Stimulated activated CD4-positive, alpha-beta T cell treated with anti-CD3 and anti-CD28 coated beads, Interleukin-15, amount 100 ng/mL, for 1 hour (primary cell): ENCODE measurements around the gene MEGF6.

Experiments
- DNase-seq, 2 donors: peaks; one replicate each; pipeline ENCODE4 v3.0.0-alpha.2; 2020; ENCODE audit warnings: low read depth in 1 of 2, low spot score in 1 of 2

The MEGF6 gene

DNA sequence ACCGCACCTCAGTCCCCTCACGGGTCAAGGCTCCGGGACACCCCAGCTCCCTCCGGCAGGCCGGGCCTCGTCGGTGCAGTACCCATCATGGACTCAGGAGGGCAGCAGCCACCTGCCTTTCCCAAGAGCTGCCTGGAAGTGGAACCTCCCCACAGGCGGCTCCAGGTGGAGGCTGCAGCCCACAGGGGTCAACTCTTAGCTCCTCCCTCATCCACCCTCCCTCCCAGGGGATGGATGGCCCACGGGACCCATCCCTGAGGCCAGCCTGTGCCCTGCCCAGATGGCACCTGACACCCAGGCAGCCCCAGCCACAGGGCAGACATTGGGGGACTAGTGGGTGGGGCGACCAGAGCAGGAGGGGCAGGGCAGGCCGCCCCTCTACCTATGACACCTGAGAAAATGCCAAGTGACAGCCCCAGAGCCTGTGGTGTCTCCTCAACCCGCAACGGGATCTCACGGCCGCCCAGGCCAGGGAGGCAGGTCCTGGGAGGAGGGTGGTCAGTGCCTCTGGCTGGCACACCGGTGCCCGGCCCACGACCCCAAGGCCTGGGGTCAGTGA is 158.0 kb downstream of the MEGF6 start:
- peak; percentile 60 to 65 for DNase-seq

DNA sequence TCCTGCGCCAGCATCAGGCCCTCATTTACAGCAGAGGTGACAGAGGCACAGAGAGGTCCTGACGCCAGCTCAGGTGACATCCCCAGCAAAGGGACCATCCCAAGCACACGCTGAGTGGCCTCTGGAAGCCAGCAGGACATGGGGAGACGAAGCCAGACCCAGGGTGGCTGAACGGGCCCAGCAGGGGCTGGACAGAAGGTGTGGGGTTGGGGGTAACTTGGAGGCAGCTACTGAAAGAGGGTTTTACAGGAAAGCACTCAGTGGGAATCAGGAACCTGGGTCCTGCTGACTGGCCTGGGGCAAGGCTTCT is 158.5 kb downstream of the MEGF6 start:
- DNase-seq = no peak

DNA sequence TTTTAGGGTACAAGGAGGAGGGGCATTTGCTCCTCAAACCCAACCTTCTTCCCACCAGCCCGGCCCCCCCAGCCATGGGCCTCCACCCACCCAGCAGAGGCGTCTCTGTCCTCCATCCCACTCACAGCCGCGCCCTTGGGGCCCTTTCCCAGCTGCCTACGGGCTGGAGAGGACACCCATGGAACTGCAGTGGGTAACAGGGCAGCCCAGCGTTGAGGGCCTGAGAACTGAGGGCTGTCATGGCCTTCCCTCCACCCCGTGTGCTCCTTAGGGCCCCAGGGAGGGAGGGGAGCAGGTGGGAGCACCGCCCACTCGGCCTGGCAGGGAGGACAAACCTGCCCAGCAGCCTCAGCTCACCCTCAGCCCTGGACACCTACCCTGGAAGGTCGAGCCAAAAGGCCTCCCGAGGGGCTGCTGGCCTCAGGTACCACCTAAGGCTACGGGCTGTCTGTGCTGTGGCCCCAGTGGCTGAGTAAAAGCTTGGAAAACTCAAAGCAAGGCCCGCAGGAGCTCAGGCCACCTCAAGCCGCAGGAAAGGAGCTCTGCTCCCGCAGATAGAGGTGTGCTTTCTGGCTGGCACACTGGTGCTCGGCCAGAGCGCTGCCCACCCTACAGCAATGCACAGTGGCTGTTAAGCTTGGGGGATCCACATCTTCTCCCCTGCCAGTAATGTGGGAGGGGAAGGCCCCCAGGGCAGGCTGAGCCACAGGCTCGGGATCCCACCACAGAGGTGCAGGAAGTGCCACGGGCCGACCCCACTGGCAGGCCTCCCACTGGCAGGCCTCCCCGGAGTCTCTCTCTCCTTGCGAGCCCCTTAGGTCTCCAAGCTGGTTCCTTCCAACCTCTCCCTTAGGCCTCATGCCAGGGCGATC is 159.1 kb downstream of the MEGF6 start:
- DNase-seq = no peak

DNA sequence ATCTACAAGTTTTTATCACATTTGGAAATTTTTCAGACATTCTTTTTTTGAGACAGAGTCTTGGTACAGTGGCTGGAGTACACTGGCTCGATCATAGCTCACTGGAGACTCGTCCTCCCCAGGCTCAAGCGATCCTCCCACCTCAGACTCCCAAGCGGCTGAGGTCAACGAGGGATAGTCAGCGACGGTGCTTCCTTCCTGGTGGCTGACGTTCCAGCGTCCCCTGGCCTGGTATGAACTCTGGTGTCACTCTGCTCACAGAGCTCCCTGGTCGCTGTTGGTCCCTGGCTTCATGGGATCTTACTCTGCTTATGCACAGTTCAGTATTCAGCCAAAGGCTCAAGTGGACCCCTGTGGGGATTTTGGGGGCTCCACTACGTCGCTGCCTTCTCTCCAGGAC is 160.3 kb downstream of the MEGF6 start:
- DNase-seq = no peak

DNA sequence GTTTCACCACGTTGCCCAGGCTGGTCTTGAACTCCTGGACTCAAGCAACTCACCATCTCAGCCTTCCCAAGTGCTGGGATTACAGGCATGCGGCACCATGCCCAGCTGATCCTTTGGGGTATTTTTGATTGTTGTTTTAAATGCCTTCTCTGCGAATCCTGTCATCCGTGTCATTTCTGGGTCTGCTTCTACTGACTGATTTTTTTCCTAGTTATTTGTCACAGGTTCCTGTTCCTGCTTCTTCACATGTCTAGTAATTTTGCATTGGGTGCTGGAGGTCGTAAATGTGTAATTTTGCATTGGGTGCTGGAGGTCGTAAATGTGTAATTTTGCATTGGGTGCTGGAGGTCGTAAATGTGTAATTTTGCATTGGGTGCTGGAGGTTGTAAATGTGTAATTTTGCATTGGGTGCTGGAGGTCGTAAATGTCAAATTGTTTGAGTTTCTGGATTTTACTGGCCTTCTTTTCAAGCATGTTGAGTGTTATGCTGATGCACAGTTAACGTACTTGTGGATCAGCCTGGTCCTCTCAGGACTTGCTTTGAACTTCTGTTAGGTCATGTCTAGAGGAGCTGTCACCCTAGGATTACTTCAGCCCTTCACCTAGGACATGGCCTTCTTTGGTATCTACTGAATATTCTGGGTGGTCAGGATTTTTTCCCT is 161.0 kb downstream of the MEGF6 start:
- DNase-seq = no peak

DNA sequence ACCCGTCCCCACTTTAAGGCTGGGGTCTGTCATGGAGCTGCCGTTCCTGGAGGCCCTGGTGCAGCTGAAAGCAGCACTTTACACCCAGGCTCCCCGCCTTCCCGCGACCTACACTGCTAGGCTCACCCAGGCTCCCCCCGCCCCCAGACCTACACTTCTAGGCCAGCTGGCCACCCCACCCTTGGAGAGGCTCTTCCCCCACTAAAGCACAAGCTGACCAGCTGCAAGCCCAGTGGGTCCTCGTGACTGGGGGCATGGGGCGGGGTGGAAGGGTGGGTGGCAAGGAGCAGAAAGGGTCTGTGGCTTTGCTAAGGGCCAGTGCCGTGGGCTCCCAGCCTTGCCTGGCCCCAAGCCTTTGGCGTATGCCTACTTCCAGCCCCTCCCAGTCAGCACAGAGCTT is 166.6 kb downstream of the MEGF6 start:
- DNase-seq = no peak

DNA sequence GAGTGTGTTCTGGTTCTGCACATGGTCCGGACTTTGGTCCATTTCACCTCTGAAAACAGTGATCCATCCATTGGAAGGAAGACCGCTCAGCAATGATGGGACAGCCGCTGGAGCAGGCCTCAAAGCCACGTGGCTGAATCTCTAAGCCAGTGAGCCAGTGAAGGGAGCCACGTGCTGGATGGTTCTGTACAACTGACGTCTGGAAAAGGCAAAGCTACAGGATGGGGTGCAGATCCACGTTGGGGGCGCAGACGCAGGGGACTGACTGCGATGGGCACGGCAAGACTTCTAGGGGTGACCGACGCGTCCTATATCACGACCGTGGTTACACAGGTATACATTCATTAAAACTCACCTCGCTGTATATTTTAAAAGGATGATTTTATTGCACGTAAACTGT is 167.0 kb downstream of the MEGF6 start:
- DNase-seq = no peak

DNA sequence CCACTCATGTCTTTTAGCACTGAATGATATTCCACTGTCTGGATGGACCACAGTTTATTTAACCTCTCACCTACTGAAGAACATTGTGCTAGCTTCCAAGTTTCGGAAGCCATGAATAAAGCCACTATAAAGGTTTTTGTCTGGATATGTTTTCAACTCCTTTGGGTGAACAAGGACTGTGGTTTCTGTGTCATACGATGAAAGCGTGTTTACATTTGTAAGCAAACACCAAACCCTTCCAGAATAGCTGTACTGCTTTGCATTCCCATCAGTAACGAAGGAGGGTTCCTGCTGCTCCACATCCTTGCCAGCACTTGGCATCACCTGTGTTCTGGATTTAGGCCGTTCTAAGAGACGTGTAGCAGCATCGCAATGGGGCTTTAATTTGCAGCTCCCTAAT is 167.5 kb downstream of the MEGF6 start:
- no peak for DNase-seq

DNA sequence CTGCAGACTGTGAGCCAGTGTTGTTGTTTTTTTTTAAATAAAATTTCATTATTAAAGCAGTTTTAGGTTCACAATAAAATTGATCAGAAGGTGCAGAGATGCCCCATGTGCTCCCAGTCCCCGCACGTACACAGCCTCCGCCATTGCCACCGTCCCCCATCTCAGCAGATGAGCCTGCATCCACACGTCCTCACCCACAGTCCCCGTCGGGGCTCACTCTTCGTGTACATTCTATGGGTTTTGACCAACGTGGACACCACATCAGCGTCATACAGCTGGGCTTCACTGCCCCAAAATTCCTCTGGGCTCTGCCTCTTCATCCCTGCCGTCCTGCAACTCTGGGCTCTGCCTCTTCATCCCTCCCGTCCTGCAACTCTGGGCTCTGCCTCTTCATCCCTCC is 168.4 kb downstream of the MEGF6 start:
- DNase-seq = no peak

DNA sequence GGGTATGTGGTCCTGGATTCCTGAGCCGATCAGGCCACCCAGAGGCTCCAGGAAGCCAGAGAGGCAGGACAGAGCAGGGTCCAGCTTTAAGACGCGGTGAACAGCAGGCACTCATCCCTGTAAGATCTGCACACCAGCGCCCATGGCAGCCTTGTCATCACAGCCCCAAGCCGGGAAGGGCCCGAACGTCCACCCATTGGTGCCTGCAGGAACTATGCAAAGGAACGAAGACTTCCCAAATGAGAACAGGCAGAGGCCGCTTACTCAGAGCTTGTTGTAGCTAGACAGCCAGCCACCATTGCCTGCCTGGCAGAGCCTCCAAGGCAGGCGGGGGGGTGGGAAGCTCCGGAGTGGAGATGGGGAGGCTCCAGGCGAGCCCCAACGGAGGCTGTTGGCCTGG is 169.0 kb downstream of the MEGF6 start:
- no peak for DNase-seq

DNA sequence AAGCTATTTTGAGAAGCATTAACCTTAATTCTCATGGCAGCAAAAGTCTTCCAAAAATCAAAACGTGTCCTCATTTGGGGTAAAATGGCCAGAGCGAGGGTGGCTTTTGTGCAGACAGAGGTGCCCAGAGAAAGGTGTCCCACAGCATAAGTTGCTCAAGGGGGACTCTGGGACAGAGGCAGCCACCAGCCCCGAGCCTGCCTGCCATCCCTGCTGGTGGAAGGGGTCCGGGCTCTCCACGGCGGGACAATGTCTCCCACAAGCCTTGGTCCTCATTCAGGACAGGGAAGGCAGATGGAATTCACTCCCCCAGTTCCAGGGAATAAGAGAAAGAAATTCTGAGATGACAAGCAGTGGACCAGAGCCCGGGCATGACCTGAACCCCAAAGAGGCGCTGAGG is 169.4 kb downstream of the MEGF6 start:
- no peak for DNase-seq

DNA sequence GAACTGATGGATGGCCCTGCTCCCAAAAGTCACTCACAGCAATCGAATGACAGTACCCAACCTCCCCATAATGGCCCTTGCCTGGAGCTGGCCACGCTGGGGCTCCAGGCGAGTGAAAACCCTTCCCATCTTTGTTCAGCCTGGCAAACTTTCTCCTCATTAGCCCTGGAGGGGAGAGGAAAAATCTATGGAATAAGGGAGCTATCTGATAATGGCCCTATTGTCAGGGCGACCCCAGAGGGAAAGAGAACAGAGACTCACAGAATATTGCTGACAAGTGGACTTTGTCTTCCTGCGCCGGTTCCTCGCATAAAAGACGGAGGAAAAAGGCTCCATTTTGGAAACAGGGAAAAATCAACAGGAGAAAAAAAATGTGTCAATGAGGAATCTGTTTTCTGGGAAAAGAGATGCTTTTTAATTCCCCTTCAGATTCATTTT is 169.9 kb downstream of the MEGF6 start:
- DNase-seq = no peak

DNA sequence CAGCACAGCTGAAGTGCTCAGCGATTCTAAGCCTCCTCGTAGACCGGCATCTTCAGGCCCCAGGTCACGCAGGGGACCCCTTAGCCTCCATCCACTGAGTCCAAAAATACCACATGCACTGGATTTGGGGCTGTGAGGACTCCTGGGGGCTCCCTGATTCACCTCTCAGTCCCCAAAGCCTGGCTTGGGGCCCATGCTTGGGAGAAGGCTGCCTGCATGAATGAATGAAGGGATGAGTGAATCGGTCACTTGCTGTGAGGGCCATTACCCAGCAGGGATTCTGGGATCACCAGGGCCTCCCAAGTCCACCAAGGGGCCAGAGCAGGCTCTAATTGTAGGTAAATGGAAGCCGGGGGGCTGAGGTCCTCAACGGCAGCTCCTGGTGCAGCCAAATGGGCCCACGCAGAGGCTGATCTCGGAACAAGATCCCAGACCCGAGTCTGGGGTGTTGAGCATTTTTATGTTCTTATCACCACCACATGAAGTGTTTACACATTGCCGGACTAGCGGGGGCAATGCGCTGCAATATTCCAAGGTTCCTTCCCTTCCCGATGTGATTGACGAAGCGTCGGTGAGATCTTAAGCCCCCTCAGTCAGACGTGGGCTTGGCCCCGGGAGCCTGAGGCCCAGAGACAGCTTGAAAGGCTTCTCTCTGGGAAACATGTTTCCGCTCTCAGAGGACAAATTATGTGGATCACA is 170.4 kb downstream of the MEGF6 start:
- no peak for DNase-seq

DNA sequence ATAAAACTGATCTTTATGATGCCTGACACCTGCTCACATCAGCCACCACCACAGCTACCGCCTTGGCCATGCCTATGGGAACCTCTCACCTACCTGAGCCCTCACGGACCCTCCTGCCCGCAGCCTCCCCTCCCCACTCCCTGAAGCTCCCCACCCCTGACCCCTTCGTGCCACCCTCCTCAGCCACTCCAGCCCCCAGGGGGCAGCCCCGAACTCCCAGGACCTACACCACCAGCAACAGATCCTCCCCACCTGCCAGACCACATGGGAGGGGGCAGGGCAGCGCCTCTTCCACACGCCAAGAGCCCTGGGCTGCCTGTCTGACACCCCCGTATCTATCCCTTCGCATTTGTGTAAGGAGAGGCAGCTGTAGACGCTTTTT is 171.0 kb downstream of the MEGF6 start:
- DNase-seq = no peak
